HG03457 (cell line): ENCODE data around the gene TMEM79.

Experiments used
- ATAC-seq: cut with Tn5 transposase; IDR thresholded peaks from one replicate; pipeline ENCODE4 v1.9.1; 2021; ENCODE audit warnings: moderate number of reproducible peaks; ENCODE audit not compliant: unreplicated experiment

Gene TMEM79

GRCh38 chr1:156284112-156284511, at the start of gene TMEM79:
TMEM79 (plus strand) TSS chr1:156284325; CDS start chr1:156285227, 902 bp downstream.
- no peak for ATAC-seq

GRCh38 chr1:156236164-156236563, 48.0 kb upstream of the TMEM79 start:
- ATAC-seq = no peak

GRCh38 chr1:156238248-156238647, 45.9 kb upstream of the TMEM79 start:
- ATAC-seq = no peak

- no peak for ATAC-seq
Observed at GRCh38 chr1:156241311-156241811, 42.8 kb upstream of the TMEM79 start.

GRCh38 chr1:156241926-156242325, 42.2 kb upstream of the TMEM79 start, which contains the start of gene BGLAP:
BGLAP (plus strand) TSS chr1:156242184; CDS start chr1:156242232, 48 bp downstream.
- ATAC-seq = no peak

- no peak for ATAC-seq
Observed at GRCh38 chr1:156242738-156243137, 41.4 kb upstream of the TMEM79 start.

GRCh38 chr1:156244126-156244525, 40.0 kb upstream of the TMEM79 start:
- no peak for ATAC-seq

- no peak for ATAC-seq
Observed at GRCh38 chr1:156244712-156245111, 39.4 kb upstream of the TMEM79 start.

- ATAC-seq = no peak
Observed at GRCh38 chr1:156245451-156246232, 38.5 kb upstream of the TMEM79 start.

- ATAC-seq = no peak
Observed at GRCh38 chr1:156246241-156246780, 37.8 kb upstream of the TMEM79 start.

- ATAC-seq = no peak
Observed at GRCh38 chr1:156246781-156247459, 37.2 kb upstream of the TMEM79 start.

GRCh38 chr1:156247460-156248322, 36.4 kb upstream of the TMEM79 start, which contains the start of gene PAQR6:
PAQR6 (minus strand) TSS chr1:156248056; CDS start chr1:156246731, 1,325 bp downstream.
- ATAC-seq = no peak

GRCh38 chr1:156248323-156248683, 35.8 kb upstream of the TMEM79 start:
- ATAC-seq = no peak

GRCh38 chr1:156249593-156249992, 34.5 kb upstream of the TMEM79 start:
- no peak for ATAC-seq

GRCh38 chr1:156251527-156251926, 32.6 kb upstream of the TMEM79 start:
- no peak for ATAC-seq

- no peak for ATAC-seq
Observed at GRCh38 chr1:156253634-156254033, 30.5 kb upstream of the TMEM79 start.

GRCh38 chr1:156257711-156258110, 26.4 kb upstream of the TMEM79 start:
- ATAC-seq = no peak

GRCh38 chr1:156258859-156259258, 25.3 kb upstream of the TMEM79 start:
- no peak for ATAC-seq

GRCh38 chr1:156259805-156260204, 24.3 kb upstream of the TMEM79 start:
- ATAC-seq = no peak

GRCh38 chr1:156260896-156261295, 23.2 kb upstream of the TMEM79 start:
- no peak for ATAC-seq
